ENCODE measurements around the gene ARHGAP6. TPM values are rescaled to one million over a fixed set of nuclear protein-coding genes. Genes with fewer than 3 reads are reported as not detected.
A peak's percentile ranks its signal among the peaks of the same experiment; 100 is the strongest.

The ARHGAP6 gene
- total and polyA plus RNA-seq, 2 of the 4 experiments (the other 2 are of a cell fraction): 1.4 to 1.8 TPM

DNA sequence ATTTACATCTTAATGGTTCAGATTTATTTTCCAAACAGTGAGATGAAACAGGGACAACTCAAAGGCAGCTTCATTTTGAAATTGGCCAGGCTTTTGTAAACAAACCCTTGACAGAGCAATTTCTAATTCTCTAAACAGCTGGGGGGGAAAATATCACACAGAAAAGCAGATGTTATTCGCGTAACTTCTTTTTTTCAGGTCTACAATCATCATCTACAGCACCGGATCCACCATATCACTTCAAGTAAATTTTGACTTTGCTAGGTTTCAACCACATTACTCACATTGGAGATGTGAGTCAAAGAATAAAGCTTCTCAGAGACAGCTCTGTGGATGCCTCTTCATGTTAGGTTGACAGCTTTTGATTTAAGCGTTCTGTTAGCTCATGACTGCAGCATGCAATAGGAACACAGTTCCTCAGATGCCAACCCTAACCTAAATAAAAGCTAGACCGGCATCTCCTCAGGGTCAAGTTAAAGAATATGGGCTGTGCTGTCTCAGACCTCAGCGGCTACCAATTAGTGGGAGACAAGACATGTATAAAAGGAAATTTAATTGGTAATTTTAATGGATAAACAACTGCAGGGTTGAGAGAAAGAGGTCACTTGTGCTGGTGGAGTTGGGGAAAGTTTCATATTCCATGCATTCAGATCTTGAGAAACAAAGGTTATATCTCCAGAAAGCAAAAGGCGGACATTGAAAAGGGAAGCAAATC lies 345.8 kb downstream of the ARHGAP6 start:
- no CpG with 5 or more reads among the region's 7 CpGs for WGBS, 2 experiments (ENCODE audit: extremely low coverage in 2 of 2, insufficient read length in 1 of 2)
- no peak for TF ChIP-seq POLR2A (IDR thresholded peaks at IDR 0.05; ENCODE audit: low read depth, low read length)
- in situ Hi-C loops (cut with MboI; ENCODE audit: low sequenced_read_pairs): no loop called here
- Histone ChIP-seq H2AFZ (replicated peaks; ENCODE audit: low read length, poor library complexity) (no peak overlapping the region), H2BK20ac (ENCODE audit: low read depth, low read length) (no peak overlapping the region), H3K23ac (ENCODE audit: low read depth, low read length) (no peak overlapping the region), H3K18ac (ENCODE audit: low read depth, low read length) (no peak overlapping the region), H4K8ac (ENCODE audit: low read depth in 2 of 2, low read length in 2 of 2) (no peak overlapping the region), H3K9me1 (ENCODE audit: insufficient read depth, low read length) (no peaks in the 10 kb centered on the region), H3K9ac (ENCODE audit: low read depth, low read length) (no peak overlapping the region), H3K9me3 (ENCODE audit: control insufficient read depth, insufficient read depth, low read length) (peaks cover 3% of the 10 kb centered on the region; the same call in 1 of the 2 replicates), H2BK15ac (ENCODE audit: low read depth, low read length) (no peak overlapping the region), H2AK5ac (ENCODE audit: low read depth, low read length) (no peak overlapping the region), H3K27me3 (ENCODE audit: control insufficient read depth, insufficient read depth, low read length) (no peaks in the 10 kb centered on the region), H2BK5ac (ENCODE audit: low read depth, low read length, poor library complexity, severe bottlenecking) (no peak overlapping the region), H3K27ac (ENCODE audit: insufficient read depth, low read length) (no peak overlapping the region), H3K4me1 (ENCODE audit: control insufficient read depth, insufficient read depth, low read length) (no peaks in the 10 kb centered on the region), H4K91ac (ENCODE audit: insufficient read depth, low read depth, low read length) (no peak overlapping the region), H2BK120ac (ENCODE audit: low read depth, low read length) (no peak overlapping the region), H3K4me3 (ENCODE audit: insufficient read depth, low read depth, low read length) (no peak overlapping the region), H3K4ac (ENCODE audit: low read depth, low read length) (no peak overlapping the region), H3K36me3 (ENCODE audit: control insufficient read depth, insufficient read depth, low read length) (no peaks in the 10 kb centered on the region), H3K56ac (ENCODE audit: extremely low read depth, insufficient read depth, low read length) (no peak overlapping the region), H4K20me1 (ENCODE audit: insufficient read depth, low read length) (no peaks in the 10 kb centered on the region), H3K14ac (replicated peaks; ENCODE audit: low read depth, low read length) (no peak overlapping the region), H4K5ac (ENCODE audit: low read depth, low read length) (no peak overlapping the region), H3K79me1 (ENCODE audit: low read depth in 1 of 2, low read length in 2 of 2) (no peaks in the 10 kb centered on the region), H3K4me2 (ENCODE audit: low read depth, low read length) (peak overlapping the region; percentile 50), H2AK9ac (replicated peaks; ENCODE audit: low read depth, low read length, poor library complexity) (no peak overlapping the region)
- ChIA-PET POLR2A (ENCODE audit: unreplicated experiment) (no interaction called here), CTCF (no interaction called here)
- no peak; the same call in 1 of the 2 replicates for ATAC-seq (ENCODE audit: low read depth)
- no TSS peak for BruUV-seq (replicated peaks)
- peak; percentile 13 for DNase-seq
- dilution Hi-C loops (cut with HindIII; ENCODE audit: low sequenced_read_pairs, unreplicated experiment): no loop called here
- intact Hi-C loops (cut with micrococcal nuclease): no loop called here
